Tongue (tissue), 2 donors: Measurements from ENCODE around the gene IER5L. TPM values are rescaled to one million over a fixed set of nuclear protein-coding genes. Genes with fewer than 3 reads are reported as not detected.
A peak's percentile ranks its signal among the peaks of the same experiment; 100 is the strongest.

Experiments
- DNase-seq: peaks from one replicate; pipeline ENCODE4 v3.0.0-alpha.2; 2015
- total RNA-seq: library from RNA; depleted of rRNA; stranded (reverse); fragments of >200 nt; gene quantifications from one replicate; pipeline ENCODE4 v1.2.3, GENCODE V29; 2014

IER5L gene
- total RNA-seq, 1 donor from 2014 or later = 10.4 TPM

DNA sequence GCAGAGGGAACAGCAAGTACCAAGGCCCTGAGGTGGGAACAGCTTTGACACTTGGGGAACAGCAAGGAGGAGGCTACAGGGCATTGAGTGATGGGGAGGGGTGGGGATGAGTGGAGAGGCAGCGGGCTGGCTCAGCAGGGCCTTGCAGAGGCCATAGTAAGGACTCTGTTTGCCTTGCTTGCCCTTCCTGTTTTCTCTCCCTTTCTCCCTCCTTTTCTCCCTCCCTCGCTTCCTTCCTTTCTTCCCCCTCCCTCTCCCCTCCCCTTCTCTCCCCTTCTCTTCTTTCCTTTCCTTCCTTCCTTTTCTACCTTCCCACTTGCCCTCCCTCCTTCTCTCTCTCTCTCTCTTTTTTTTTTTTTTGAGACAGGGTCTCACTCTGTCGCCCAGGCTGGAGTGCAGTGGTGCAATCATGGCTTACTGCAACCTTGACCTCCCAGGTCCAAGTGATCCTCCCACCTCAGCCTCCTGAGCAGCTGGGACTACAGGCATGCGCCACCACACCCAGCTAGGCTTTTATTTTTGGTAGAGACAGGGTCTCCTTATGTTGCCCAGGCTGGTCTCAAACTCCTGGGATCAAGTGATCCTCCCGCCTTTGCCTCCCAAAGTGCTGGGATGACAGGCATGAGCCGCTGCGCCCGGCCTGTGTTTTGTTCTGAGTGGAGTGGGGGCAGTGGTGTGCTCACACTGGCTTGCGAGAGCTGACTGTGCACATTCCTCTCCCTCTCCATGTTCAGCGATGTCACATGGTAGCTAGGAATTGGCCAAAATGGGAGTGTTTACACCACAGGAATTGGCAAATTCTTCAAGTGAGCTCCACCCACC is 17.1 kb downstream of the IER5L start:
- DNase-seq = no peak

DNA sequence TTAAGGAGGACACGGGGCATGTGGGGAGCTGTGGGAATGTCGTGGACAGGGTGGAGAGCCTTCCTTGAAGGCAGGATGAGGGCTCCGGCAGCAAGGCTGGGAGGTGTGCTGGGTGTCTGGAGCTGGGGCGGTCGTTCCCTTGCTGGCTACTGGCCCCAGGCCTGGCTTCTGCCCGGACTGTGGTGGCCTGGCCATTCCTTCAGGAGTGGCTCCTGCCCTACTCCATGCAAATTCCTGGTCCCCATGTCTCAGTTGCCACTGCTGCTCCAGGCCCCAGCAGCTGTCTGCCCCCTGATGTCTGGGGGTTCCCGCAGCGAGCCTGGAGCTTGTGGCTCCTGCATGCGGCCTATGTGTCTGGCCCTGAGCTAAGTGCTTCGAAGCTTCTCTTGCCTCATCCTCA is 21.9 kb downstream of the IER5L start:
- DNase-seq = no peak

DNA sequence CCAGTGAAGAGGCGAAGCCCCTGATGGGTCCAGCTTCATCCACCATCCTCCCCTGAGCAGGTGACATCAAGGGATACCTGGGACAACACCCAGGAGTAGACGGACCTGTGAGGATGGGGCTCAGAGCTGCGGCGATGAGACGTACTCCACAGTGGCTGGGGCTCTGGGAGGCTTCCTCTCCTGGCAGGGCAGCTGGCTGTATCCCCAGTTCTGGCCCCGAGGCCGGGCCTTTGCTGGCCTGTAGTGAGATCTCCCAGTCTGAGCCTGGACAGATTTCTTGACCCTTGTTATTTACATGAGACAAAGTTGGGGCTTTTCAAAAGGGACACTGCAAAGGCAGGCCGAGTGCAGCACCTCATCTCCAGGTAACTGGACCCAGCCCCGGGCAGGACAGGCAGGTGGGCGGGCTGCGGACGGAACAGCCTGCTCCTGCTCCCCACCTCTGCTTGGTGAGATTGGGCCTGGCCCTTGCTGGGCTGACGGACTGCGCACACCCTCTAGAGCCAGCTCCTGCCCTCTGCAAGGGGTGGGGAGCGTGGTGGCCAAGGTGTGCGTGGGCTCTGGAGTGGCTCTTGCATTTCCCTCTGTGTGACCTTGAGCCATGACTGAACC is 23.1 kb downstream of the IER5L start:
- DNase-seq = no peak

DNA sequence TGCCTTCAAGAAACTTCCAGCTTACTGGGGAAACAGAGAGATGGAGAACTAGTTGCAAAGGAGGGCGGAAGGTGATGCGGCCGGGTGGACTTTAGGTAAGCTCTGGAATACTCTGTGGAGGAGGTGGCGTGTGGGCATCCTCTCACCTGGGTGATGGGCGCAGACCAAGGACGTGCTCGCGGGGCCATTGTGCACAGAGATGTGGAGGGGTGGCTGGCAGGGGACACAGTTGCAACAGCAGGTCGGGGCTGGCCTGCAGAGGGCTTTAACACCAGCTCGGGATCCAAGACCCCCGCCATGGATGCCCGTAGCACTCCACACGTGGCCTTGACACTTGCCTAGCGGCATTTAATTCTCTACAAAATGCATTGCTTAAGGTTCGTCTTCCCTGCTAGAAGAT is 26.6 kb downstream of the IER5L start:
- DNase-seq = no peak

DNA sequence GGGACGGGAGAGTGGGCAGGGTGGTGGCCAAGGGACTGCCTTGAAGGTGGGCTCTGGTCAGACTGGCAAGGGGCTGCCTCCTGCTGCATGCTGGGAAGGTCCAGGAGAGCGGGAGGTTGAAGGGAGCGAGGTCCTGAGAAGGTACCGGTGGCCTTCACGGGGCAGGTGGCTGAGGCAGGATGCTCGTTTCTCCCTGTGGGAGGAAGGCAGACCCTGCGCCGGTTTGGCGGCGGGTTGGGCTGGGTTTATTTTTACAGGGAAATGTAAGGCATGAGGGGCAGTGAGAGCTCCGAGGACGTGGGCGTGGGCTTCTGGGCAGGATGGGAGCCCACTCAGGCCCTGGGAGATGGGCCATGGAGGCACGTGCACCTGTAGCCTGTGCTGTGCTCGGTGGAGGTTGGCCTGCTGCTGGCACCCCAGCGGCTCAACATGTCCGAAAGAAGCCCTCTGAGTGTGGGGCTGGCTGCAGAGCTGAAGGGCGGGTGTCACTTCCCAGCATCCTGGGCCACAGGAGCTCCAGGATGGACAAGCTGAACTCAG is 27.3 kb downstream of the IER5L start:
- DNase-seq = no peak

DNA sequence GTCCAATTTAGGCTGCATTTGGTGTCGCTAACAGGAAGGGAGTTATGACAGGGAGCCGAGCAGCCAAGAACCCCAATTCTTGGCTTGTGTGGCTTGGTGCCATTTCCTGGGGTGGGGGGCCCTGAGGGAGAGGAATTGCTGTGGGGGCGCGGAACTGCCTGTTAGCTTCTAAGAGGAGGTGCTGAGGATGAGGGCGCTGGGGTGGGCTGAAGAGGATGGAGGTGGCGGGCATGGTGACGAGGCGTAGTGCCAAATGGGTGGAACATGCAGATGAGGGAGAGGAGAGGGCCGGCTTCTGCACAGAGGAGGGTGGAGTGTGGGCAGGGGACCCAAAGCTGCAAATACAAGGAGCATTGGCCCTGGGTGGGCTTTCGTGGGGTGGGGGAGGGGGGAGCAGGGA is 27.9 kb downstream of the IER5L start:
- DNase-seq = no peak

DNA sequence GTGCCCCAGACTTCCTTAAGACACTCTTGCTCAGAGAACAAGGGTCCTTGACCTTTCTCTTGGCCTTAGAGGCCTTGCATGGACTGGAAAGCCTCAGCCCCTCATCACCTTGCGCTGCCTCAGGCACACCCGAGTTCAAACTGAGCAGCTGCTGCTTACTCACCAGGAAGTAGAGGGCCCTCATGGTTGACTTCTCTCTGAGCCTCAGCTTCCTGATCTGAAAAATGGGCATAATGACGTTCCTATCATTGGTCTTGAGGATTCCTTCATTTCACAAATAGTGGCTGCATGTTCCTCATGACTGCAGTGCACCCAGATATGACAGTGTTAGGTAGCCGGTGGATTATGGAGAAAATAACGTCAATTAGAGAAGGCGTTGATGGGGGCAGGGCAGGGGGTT is 28.6 kb downstream of the IER5L start:
- no peak for DNase-seq

DNA sequence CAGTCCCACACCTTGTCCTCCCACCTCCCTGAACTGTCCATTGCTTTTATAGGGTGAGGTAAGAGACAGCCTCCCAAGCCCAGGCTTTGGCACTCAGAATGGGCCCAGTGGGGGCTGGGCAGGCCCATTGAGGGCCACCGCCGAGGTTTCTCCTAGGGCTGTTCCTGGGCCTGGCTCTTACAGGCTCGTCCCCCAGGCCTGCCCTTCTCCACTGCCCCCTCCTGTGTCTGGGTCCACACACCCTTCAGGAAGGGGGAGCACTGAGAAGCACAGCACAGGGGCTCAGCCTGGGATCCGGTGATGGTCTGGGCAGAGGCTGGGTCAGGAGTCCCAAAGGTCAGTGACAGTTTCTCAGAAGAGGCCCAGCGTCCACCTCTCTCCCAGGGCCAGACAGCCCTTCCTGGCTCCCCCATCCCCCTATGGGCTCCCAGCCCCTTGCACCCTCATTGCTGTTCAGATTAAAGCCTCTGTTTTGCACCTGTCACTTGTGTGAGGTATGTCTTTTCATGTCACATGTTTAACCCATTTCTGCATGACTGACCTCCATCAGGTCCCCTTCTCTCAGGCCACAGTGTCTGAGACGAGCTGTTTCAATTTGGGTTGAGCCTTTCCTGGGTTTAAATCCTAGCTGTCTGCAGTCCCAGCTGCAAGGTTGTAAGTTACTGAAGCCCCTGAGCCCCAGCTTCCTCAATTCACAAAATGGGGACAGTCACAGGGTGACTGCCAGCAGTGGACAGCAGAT is 29.4 kb downstream of the IER5L start:
- no peak for DNase-seq

DNA sequence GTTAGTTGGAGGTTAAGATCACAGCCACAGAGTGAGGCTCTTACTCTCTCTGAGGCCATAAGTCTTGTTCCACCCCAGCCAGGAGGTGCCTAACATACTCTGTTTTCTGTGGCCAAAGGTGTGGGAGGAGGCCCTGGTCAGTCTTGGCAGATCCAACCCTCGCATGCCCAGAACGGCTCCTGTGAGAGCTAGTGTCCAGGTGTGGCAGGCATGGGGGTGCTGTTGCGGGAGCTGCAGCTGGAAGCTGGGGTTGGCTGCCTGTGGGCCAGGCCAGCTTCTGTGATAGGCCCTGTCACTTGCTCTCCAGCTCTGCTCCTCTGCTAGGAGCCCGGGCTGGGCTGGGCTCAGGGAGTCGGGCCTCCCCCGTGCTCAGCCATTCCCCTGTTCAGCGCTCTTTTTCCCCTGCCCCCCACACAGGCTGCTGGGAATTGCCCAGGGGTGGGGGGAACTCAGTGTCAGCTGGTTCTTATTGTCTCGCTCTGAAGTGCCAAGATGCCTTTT is 31.6 kb downstream of the IER5L start:
- DNase-seq = peak; percentile 88

DNA sequence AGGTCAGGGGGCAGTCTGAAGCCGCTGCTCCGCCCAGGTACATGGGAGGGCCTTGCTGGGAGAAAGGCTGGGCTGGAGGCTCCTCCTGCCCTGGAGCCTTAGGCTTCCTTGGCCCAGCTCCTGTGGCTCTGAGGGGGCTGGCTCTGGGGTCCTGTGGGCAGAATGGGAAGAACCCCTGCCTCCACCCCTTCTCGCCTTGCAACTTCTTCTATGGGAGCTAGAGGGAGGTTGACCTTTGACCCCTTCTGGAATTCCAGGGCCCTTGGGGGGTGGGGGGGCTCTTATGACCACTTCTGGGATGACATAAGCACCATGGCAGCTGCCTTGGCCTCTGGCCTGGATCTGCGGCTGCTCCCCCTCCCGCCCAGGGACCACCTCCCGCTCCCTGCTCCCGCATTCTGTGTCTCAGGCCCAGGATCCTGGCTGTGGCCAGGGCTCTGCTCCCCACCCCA is 32.2 kb downstream of the IER5L start:
- DNase-seq = peak; percentile 91

DNA sequence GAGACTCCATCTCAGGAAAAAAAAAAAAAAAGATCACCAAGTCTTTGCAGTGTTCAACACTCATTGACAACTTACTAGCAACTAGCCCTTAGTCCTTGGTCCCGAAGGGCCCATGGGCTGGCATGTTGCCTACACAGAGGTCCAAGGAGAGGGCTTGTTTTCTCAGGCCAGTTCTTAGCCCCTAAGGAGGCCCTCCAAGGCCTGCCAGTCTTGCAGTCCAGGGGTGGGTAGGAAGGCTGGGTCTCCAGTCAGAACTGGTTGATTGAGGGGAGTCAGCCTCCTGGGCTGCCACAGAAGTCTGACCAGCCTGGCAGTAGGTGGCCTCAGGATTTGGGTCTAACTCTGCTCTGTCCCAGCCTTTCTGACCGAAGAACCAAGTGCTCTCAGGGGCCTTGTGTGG is 32.7 kb downstream of the IER5L start:
- no peak for DNase-seq

DNA sequence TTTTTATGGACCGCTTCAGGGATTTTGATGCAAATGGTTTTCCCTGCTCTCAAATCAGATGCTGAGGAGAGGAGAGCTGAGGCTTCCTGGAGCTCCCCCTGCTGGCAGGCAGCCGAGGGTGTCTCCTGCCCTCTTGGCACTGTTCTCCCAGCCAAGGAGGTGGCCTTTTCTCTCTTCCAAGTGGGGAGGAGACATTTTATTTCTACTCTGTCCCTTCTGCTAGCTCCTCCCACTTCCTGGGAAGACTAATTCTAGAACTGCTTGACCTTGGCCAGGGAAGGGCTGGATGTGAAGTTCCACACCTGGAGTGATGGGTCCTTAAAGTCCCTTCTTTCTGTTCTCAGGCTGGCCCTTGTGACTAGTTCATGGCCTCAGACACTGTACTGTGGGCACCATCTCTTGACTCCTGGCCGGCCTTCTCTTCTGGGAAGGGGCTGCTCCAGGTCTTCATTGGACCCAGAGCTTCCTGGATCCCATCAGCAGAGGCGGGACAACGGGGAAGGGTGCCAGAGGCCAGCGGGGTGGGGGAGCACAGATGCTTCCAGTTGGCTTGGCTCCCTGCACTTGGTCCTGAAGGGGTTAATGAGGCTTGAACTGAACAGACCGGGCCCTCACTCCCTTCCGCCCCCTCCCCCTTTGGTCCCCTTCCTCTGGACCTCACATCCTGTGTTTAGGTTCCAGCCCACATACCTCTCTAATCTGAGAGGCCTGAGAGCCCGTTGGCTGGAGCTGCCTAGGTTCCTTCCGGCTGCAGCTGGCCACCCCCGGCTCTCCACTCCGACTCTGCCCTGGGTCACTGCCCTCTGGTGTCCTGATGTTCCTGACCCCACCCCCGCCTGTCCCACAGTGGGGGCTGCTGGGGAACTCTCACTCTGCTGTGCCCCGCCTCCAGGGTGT is 34.8 kb downstream of the IER5L start:
- peak; percentile 92 for DNase-seq

DNA sequence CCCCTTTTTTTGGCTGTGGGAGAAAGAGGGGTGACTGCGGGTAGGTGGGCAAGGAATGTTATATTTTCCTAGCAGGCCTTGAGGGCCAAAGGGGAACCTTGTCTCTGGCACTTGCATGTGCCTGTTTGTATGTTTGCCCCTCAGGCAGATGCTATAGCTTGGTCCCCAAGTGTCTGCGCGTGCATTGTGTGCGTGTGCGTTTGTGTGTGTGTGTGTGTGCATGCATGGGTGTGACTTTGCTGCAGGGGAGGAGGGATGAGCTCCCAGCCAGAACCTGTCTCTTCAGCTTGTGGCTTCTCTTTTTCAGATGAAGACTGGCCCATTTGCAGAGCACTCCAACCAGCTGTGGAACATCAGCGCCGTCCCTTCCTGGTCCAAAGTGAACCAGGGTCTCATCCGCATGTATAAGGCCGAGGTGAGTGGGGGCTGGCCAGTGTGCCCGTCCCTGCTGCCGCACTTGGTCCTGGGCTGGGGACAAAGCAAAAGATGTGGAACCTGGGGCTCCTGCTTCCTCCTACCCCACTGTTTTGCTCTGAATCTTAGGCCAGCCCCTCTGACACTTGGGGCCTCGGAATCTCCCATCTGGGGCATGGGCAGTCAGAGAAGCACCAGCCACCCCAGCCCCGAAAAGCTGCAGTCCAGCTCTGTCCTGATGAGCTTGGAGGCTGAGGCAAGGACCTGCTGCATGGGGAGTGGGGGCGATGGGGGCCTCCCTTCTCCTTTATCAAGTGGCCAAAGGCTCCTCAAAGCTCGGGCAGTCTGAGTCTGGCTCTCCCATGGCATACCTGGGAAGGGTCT is 35.7 kb downstream of the IER5L start:
- no peak for DNase-seq

DNA sequence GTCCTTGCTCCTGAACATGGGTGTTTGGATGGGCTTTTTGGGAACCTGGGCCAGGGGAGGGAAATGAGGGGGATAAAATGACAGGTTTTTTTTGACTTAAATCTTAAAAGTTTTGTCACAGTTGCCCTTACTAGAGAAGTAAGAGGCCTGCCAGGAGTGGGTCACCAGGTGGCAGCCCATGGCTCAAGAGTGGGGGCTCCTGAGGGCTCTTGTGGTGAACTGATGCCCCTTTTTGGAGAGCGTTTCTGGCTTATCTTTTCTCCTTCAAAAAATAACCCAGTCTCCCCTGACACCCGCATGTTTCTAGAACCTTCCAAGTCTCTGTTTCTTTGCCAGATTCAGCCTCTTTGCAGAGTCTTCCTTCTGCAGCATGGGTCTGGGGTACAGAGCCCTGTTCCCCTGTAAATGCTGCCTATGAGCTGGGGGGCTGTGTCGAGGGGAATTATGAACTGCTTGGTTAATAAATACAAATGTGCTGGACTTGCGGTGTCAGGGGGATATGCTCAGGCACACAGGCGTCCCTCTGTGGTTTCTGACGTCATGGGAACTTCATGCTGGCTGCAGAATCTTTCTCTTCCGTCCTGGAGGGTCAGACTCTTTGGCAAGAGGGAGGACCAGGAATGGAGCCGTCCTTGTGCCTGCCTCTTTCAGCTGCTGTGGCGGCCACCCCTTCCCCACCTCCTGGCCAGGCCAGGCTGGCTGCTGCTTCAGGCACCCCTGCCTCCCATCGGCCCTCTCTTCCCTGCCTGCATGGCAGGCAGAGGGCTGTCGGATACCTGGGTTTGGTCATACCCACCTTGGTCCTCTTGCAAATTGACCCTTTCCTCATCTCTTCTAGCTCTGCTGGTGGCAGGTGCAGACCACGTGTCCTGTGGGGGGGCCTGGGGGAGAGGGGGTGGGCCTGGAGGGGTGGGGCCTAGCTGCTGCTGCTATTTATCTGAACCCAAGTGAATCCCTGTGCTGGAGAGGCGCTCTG is 36.7 kb downstream of the IER5L start:
- peak; percentile 55 for DNase-seq

DNA sequence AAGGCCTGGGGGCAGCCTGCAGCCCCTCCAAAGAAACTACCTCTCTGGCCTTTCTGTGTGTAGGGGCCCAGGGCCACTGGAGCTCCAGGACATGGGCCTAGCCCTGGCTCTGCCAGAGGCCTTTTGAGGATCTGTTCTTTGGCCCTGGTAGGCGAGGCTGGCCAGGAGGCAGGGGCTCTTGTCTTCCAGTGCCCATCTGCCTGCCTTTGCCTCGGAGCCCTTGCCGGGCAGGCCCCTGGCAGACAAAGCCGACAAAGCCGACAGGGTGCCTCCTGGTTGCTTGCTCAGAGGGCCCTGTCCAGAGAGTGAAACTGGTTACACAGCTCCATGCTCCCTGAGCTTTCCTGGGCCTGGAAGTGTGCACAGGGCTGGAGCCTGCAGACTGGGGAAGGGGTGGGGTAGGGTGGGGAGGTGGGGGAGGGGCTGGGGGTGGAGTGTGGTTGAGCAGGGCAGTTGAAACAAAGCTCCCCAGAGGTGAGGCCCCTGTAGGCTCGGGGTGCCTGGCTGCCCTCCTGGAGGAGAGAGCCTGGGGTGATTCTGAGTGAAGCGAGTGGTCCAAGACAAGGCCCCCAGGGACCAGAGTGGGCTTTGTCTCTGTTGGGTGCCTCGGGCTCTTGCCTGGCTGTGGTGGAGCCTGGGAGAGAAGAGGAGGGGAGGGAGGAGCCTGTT is 37.5 kb downstream of the IER5L start:
- DNase-seq = peak; percentile 61

DNA sequence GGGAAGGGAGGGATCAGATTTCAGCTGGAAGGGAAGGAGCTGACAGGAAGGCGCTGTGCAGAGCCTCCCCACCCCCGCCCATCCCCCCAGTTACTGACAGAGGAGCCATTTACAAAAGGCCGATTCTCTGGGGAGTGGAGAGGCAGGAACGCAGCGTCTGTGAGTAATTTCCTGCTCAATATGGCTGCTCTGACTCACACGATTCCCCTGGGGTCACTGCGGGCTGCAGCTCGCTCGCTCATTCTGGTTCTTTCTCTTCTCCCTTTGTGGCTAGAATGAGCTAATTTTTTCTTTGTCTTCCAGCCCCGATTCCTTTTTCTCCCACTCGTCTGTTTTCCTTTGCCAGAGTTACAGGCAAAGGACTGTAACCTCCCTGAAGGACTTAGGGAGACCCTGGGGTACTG is 38.1 kb downstream of the IER5L start:
- peak; percentile 100 for DNase-seq

DNA sequence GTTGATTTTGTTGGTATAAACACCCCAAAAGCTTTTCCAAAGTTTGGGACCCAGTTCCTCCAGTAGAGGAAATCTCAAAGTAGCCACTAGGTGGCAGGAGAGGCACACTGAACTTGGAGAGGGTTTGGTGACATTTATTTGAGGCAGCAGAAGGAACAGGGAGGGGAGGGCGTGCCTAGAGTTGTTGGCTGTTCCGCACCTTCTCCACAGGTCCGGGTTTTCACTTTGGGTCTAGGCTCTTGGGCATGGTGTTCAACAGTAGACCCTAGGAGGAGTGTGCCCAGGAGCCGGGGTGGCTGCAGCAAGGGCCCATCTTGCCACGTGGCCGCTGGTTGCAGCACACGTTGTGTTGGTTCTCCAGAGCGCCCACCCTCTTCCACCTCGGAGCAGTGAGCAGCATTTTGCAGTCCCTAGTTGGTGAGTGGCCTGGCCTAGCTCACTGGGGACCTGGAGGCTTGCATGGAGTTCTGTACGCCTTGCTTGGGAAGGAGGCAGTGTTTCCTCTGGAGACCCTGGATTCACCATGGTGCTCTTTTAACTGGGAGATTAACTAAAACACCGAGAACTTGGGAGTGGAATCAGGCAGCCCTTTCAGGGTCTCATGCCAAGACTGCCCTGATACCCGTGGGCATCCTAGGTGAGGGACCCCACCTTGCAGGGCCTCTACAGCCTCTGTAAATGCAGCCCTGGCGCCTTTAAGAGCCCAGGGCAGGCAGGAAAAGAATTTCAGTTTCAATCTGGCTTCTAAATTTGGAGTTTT is 38.6 kb downstream of the IER5L start:
- peak; percentile 97 for DNase-seq
